ACC112 (cell line): ENCODE data around the gene THPO.

Source experiments
- H2AFZ ChIP-seq: fragments of 200-600 bp; sonication (generic); one replicate; pipeline ENCODE4 v1.6.0; 2017; ENCODE audit warnings: antibody characterized with exemption, low read length; ENCODE audit not compliant: unreplicated experiment
- H3K27ac ChIP-seq: fragments of 200-600 bp; sonication (generic); 2 replicates; pipeline ENCODE4 v1.5.1; 2014; ENCODE audit warnings: low read depth, mild to moderate bottlenecking, antibody characterized with exemption, low read length, moderate library complexity
- H3K27me3 ChIP-seq: fragments of 200-600 bp; sonication (generic); 2 replicates; pipeline ENCODE4 v1.6.1; 2014; ENCODE audit warnings: mild to moderate bottlenecking, antibody characterized with exemption, low read length, moderate library complexity, mixed read lengths; ENCODE audit not compliant: insufficient read depth
- H3K36me3 ChIP-seq: fragments of 200-600 bp; sonication (generic); 2 replicates; pipeline ENCODE4 v1.6.1; 2016; ENCODE audit warnings: mild to moderate bottlenecking, antibody characterized with exemption, low read length, moderate library complexity, mixed read lengths; ENCODE audit not compliant: insufficient read depth
- H3K4me1 ChIP-seq: fragments of 200-600 bp; sonication (generic); one replicate; pipeline ENCODE4 v1.6.1; 2016; ENCODE audit warnings: low read length, mixed read lengths; ENCODE audit not compliant: insufficient read depth, unreplicated experiment, control insufficient read depth
- H3K4me3 ChIP-seq: fragments of 200-600 bp; sonication (generic); 2 replicates; pipeline ENCODE4 v1.5.1; 2014; ENCODE audit warnings: mild to moderate bottlenecking, low read depth, low read length
- H3K79me2 ChIP-seq: fragments of 200-600 bp; sonication (generic); one replicate; pipeline ENCODE4 v1.6.0; 2016; ENCODE audit warnings: low read length; ENCODE audit not compliant: control insufficient read depth, unreplicated experiment, insufficient read depth

THPO gene

DNA sequence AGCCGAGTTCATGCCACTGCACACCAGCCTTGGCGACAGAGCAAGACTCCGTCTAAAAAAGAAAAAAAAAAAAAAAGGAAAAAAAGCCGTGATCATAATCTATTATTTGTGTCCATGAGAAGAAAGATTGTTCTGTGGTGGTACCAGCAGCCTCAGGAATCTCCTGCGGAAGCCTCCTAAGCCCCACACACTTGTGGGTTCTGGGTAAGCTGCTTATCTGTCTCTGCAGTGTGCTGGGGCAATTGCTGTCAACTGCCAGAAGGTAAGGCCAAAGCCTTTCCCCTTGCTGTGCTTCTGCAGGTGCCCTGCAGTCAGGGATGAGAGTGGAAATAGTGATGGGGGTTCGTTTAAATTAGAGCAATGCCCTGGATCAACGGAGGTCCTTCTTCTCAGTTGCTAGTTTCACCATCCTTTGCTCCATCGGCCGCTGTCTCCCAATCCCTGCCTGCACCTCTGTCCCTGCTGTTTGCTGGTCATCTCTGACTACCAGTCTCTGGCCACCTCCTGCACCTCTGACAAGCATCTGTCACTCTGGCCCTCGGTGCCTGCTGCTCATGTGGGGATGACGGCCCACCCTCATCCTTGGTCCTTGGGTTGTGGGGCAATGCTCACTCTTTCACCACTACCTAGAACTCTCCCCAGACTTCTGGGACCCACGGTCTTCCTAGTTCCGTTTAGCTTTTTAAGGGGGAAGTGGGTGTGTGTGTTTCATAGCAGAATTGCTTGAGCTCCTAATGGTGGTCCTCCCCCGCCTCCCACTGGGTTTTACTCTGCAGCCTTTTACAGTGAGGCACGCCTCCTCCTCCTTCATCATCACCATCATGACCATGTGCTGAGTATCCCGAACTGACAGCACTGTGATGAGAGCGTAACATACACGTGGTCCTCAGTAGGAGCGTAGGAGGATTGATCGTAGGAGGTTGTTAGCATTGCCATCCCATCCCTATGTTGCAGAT is 27.3 kb upstream of the THPO start:
- Histone ChIP-seq H3K36me3 (no peaks in the 10 kb centered on the region), H3K27ac (no peak overlapping the region), H3K27me3 (peaks cover 30% of the 10 kb centered on the region), H2AFZ (no peak overlapping the region), H3K4me1 (no peaks in the 10 kb centered on the region), H3K79me2 (no peaks in the 10 kb centered on the region), H3K4me3 (no peak overlapping the region)

DNA sequence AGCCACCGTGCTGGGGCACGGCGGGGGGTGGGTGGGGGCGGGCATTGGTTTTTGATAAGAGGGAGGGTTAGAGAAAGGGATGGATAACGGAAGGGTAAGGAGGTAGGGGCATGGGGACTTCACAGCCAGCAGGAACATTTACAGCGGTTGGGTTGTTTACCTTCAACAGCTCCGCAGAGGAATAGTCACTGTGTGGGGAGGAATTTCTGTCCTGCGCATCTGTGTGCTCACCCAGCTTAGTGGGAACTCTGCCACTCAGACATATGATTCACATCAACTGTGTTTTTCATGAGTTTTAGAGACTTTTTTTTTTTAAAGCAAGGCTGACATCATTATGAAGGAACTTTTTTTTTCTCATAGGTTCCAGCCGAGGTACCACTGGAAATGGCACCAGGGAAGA is 21.4 kb upstream of the THPO start:
- Histone ChIP-seq H3K27ac (no peak overlapping the region), H3K79me2 (no peaks in the 10 kb centered on the region), H3K4me1 (no peaks in the 10 kb centered on the region), H3K4me3 (no peak overlapping the region), H3K36me3 (no peaks in the 10 kb centered on the region), H2AFZ (no peak overlapping the region), H3K27me3 (peaks cover 41% of the 10 kb centered on the region)

GRCh38 chr3:184395320-184395660 is 17.3 kb upstream of the THPO start:
- Histone ChIP-seq H3K36me3 (no peaks in the 10 kb centered on the region), H3K27ac (no peak overlapping the region), H3K79me2 (no peaks in the 10 kb centered on the region), H3K27me3 (peaks cover 35% of the 10 kb centered on the region), H2AFZ (no peak overlapping the region), H3K4me1 (no peaks in the 10 kb centered on the region), H3K4me3 (no peak overlapping the region)

GRCh38 chr3:184391266-184391665 is 13.3 kb upstream of the THPO start:
- Histone ChIP-seq H3K27ac (no peak overlapping the region), H3K79me2 (no peaks in the 10 kb centered on the region), H3K36me3 (no peaks in the 10 kb centered on the region), H2AFZ (no peak overlapping the region), H3K4me3 (no peak overlapping the region), H3K27me3 (peaks cover 27% of the 10 kb centered on the region), H3K4me1 (no peaks in the 10 kb centered on the region)

DNA sequence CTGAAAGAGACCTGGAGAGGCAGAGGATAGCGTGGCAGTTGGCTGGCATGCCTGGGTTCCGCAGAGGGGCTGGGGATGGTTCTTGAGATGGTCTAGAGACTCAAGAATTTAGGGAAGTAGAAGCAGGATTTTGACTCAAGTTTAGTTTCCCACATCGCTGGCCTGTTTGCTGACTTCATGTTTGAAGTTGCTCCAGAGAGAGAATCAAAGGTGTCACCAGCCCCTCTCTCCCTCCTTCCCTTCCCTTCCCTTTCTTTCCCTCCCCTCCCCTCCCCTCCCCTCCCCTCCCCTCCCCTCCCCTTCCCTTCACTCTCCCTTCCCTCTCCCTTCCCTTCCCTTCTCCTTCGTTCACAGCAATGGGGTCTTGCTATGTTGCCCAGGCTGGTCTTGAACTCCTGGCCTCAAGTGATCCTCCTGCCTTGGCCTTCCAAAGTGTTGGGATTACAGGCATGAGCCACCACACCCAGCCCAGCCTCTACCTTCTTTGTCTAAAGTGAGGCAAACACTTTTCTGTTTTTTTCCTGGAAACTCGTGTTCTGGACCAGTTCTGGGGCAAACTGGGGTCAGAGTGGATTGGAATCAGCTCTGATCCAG is 12.0 kb upstream of the THPO start:
- H3K4me1 ChIP-seq, result no peaks in the 10 kb centered on the region

DNA sequence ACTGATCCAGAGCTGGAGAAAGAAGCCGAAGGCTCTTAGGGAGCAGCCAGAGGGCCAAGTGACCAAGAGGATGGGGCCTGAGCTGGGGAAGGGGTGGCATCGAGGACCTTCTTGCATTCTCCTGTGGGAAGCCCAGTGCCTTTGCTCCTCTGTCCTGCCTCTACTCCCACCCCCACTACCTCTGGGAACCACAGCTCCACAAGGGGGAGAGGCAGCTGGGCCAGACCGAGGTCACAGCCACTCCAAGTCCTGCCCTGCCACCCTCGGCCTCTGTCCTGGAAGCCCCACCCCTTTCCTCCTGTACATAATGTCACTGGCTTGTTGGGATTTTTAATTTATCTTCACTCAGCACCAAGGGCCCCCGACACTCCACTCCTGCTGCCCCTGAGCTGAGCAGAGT is 11.4 kb upstream of the THPO start:
- no peaks in the 10 kb centered on the region for H3K36me3 ChIP-seq
- H2AFZ ChIP-seq, result no peak overlapping the region
- no peaks in the 10 kb centered on the region for H3K79me2 ChIP-seq
- H3K27ac ChIP-seq, result no peak overlapping the region
- H3K4me1 ChIP-seq, result no peaks in the 10 kb centered on the region
- H3K27me3 ChIP-seq, result peaks cover 22% of the 10 kb centered on the region
- H3K4me3 ChIP-seq, result no peak overlapping the region

More for the DNA sequence above, 12.0 kb upstream of the THPO start:
- H3K79me2 ChIP-seq, result no peaks in the 10 kb centered on the region
- H3K36me3 ChIP-seq, result no peaks in the 10 kb centered on the region
- H2AFZ ChIP-seq, result no peak overlapping the region
- H3K27me3 ChIP-seq, result peaks cover 23% of the 10 kb centered on the region
- no peak overlapping the region for H3K4me3 ChIP-seq
- H3K27ac ChIP-seq, result no peak overlapping the region

DNA sequence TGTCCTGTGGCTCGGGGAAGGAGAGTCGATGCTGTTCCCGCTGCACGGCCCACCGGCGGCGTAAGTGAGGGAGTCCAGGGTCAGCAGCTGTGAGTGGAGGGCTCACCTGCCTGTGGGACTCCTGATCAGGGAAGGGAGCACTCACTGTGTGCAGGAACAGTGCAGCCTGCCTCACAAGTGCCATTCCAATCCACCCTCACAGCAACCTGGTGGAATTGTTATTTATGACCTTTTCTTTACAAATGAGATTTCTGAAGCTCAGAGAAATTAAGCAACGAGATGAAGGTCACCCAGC is 10.9 kb upstream of the THPO start:
- Histone ChIP-seq H3K27me3 (peaks cover 19% of the 10 kb centered on the region), H3K4me3 (no peak overlapping the region), H3K36me3 (no peaks in the 10 kb centered on the region), H3K79me2 (no peaks in the 10 kb centered on the region), H3K27ac (no peak overlapping the region), H2AFZ (no peak overlapping the region), H3K4me1 (no peaks in the 10 kb centered on the region)

GRCh38 chr3:184388164-184388935 is 10.3 kb upstream of the THPO start:
- H3K27ac ChIP-seq, result no peak overlapping the region
- H3K27me3 ChIP-seq, result peaks cover 16% of the 10 kb centered on the region
- H3K36me3 ChIP-seq, result no peaks in the 10 kb centered on the region
- H3K4me1 ChIP-seq, result no peaks in the 10 kb centered on the region
- no peak overlapping the region for H2AFZ ChIP-seq
- no peaks in the 10 kb centered on the region for H3K79me2 ChIP-seq
- no peak overlapping the region for H3K4me3 ChIP-seq

- Histone ChIP-seq H3K4me1 (no peaks in the 10 kb centered on the region), H3K4me3 (no peak overlapping the region), H3K27ac (no peak overlapping the region), H2AFZ (no peak overlapping the region), H3K36me3 (no peaks in the 10 kb centered on the region), H3K79me2 (no peaks in the 10 kb centered on the region), H3K27me3 (peaks cover 18% of the 10 kb centered on the region)
Observed at GRCh38 chr3:184387174-184387714, 9.2 kb upstream of the THPO start.

DNA sequence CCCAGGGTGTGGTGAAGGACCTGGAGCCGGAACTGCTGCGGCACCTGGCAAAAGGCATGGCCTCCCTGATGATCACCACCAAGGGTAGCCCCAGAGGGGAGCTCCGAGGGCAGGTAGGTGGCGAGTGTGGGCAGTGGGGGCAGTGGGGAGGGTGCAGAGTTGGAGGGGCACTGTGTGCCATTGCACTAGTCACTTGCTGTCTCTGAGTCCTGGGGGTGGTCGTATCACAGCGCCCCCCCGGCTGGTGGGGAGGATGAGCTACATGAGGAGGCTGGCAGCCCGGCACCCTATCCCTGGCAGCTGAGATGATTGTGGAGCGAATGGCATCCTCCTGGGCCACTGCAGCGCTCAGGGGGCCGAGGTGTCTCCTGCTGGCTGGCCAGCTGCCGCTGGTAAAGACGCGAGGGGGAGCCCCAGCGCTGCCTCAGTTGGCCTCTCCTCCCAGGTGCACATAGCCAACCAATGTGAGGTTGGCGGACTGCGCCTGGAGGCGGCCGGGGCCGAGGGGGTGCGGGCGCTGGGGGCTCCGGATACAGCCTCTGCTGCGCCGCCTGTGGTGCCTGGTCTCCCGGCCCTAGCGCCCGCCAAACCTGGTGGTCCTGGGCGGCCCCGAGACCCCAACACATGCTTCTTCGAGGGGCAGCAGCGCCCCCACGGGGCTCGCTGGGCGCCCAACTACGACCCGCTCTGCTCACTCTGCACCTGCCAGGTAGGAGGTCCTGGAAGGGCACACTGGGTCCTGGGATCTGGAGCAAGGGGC is 8.2 kb upstream of the THPO start:
- H3K79me2 ChIP-seq, result no peaks in the 10 kb centered on the region
- no peaks in the 10 kb centered on the region for H3K36me3 ChIP-seq
- H2AFZ ChIP-seq, result no peak overlapping the region
- no peak overlapping the region for H3K4me3 ChIP-seq
- H3K4me1 ChIP-seq, result no peaks in the 10 kb centered on the region
- peaks cover 24% of the 10 kb centered on the region for H3K27me3 ChIP-seq
- no peak overlapping the region for H3K27ac ChIP-seq
